Astrocyte (in vitro differentiated cells and primary cell): ENCODE data around the gene MORN4. TPM values are rescaled to one million over a fixed set of nuclear protein-coding genes. Genes with fewer than 3 reads are reported as not detected.

ENCODE experiments used
- DNase-seq: peaks from one replicate; pipeline ENCODE4 v3.0.0-alpha.2; 2010; ENCODE audit warnings: low read depth
- FAIRE-seq: peaks from 2 replicates; lab custom pipeline; 2011; peaks lifted over from hg19 to GRCh38; lab: Jason Lieb, UNC
- H2AFZ ChIP-seq: 2 replicates; pipeline ENCODE4 v1.6.0; 2012; ENCODE audit warnings: low read depth, low read length, inconsistent platforms
- H3K27ac ChIP-seq: 2 replicates; pipeline ENCODE4 v1.5.1; 2011; ENCODE audit warnings: low read depth, low read length, inconsistent platforms
- H3K27me3 ChIP-seq: 2 replicates; pipeline ENCODE4 v1.6.0; 2011; ENCODE audit warnings: low read length, inconsistent platforms; ENCODE audit not compliant: insufficient read depth
- H3K36me3 ChIP-seq: 2 replicates; pipeline ENCODE4 v1.5.1; 2011; ENCODE audit warnings: low read length, inconsistent platforms; ENCODE audit not compliant: insufficient read depth
- H3K4me1 ChIP-seq: 2 replicates; pipeline ENCODE4 v1.5.1; 2011; ENCODE audit warnings: low read length, inconsistent platforms; ENCODE audit not compliant: insufficient read depth
- H3K4me2 ChIP-seq: 2 replicates; pipeline ENCODE4 v1.6.0; 2012; ENCODE audit warnings: low read length, inconsistent platforms
- H3K4me3 ChIP-seq: 2 replicates; pipeline ENCODE4 v1.5.1; 2011; ENCODE audit warnings: low read depth, mild to moderate bottlenecking, low read length, inconsistent platforms; ENCODE audit not compliant: insufficient read depth
- H3K79me2 ChIP-seq: 2 replicates; pipeline ENCODE4 v1.6.0; 2012; ENCODE audit warnings: mild to moderate bottlenecking, low read length, inconsistent platforms; ENCODE audit not compliant: insufficient read depth
- H3K9ac ChIP-seq: 2 replicates; pipeline ENCODE4 v1.6.0; 2012; ENCODE audit warnings: mild to moderate bottlenecking, low read length, inconsistent platforms
- H3K9me3 ChIP-seq: 2 replicates; pipeline ENCODE4 v1.5.1; 2012; ENCODE audit warnings: low read depth, mild to moderate bottlenecking, low read length, inconsistent platforms; ENCODE audit not compliant: insufficient read depth
- H4K20me1 ChIP-seq: 2 replicates; pipeline ENCODE4 v1.6.0; 2012; ENCODE audit warnings: low read length, inconsistent platforms; ENCODE audit not compliant: insufficient read depth
- H3K27ac Mint-ChIP-seq: one replicate; pipeline ENCODE4 v1.8.0; 2021; ENCODE audit warnings: mild to moderate bottlenecking, mixed read lengths; ENCODE audit not compliant: unreplicated experiment
- H3K27me3 Mint-ChIP-seq: one replicate; pipeline ENCODE4 v1.8.0; 2021; ENCODE audit warnings: low read depth, mixed read lengths; ENCODE audit not compliant: unreplicated experiment
- H3K36me3 Mint-ChIP-seq: one replicate; pipeline ENCODE4 v1.8.0; 2021; ENCODE audit warnings: low read depth, mixed read lengths; ENCODE audit not compliant: unreplicated experiment
- H3K4me1 Mint-ChIP-seq: one replicate; pipeline ENCODE4 v1.8.0; 2021; ENCODE audit warnings: low read depth, mixed read lengths; ENCODE audit not compliant: unreplicated experiment
- H3K4me3 Mint-ChIP-seq: one replicate; pipeline ENCODE4 v1.8.0; 2021; ENCODE audit warnings: mild to moderate bottlenecking, moderate library complexity, mixed read lengths; ENCODE audit not compliant: unreplicated experiment
- H3K9me3 Mint-ChIP-seq: one replicate; pipeline ENCODE4 v1.8.0; 2021; ENCODE audit warnings: mild to moderate bottlenecking, mixed read lengths; ENCODE audit not compliant: unreplicated experiment
- CTCF ChIP-seq: IDR thresholded peaks from 2 replicates; pipeline ENCODE4 v1.5.1; 2011; ENCODE audit warnings: low read depth, mild to moderate bottlenecking, inconsistent platforms, low read length, moderate library complexity; ENCODE audit not compliant: insufficient read depth
- EZH2 ChIP-seq: IDR thresholded peaks from 2 replicates; pipeline ENCODE4 v1.6.1; 2012; ENCODE audit warnings: mild to moderate bottlenecking, low read length, inconsistent platforms; ENCODE audit not compliant: insufficient read depth
- total RNA-seq: library from RNA; stranded (reverse); gene quantifications from 2 replicates; pipeline ENCODE4 v1.2.1, GENCODE V29; 2021

MORN4 gene
- total RNA-seq, 1 donor from 2014 or later = 16.2 TPM

- H2AFZ ChIP-seq = no peak overlapping the region
- TF ChIP-seq EZH2 (no peak), CTCF (no peak)
- H3K4me1 Mint-ChIP-seq = peaks cover 4% of the 10 kb centered on the region
- no peak overlapping the region for H3K4me3 ChIP-seq
- no peak overlapping the region for H3K4me2 ChIP-seq
- no peak for FAIRE-seq
- peaks cover 8% of the 10 kb centered on the region for H4K20me1 ChIP-seq
- no peaks in the 10 kb centered on the region for H3K27me3 Mint-ChIP-seq
- no peak overlapping the region for H3K27ac ChIP-seq
- no peaks in the 10 kb centered on the region for H3K9me3 ChIP-seq
- H3K36me3 ChIP-seq = peaks cover 42% of the 10 kb centered on the region
- DNase-seq = no peak
- H3K4me3 Mint-ChIP-seq = no peak overlapping the region
- H3K27me3 ChIP-seq = no peaks in the 10 kb centered on the region
- peaks cover 3% of the 10 kb centered on the region for H3K4me1 ChIP-seq
- peaks cover 22% of the 10 kb centered on the region for H3K36me3 Mint-ChIP-seq
- peaks cover under 1% of the 10 kb centered on the region for H3K79me2 ChIP-seq
- no peak overlapping the region for H3K27ac Mint-ChIP-seq
- H3K9me3 Mint-ChIP-seq = no peaks in the 10 kb centered on the region
- H3K9ac ChIP-seq = no peak overlapping the region
These were observed 23.5 kb upstream of the MORN4 start for GRCh38 chr10:97656777-97657176.

- no peak overlapping the region for H2AFZ ChIP-seq
- H3K27ac Mint-ChIP-seq = peak overlapping the region; percentile 47
- no peak for FAIRE-seq
These were observed 18.5 kb upstream of the MORN4 start for GRCh38 chr10:97651773-97652172.

More at GRCh38 chr10:97651773-97652172, 18.5 kb upstream of the MORN4 start:
- peaks cover 18% of the 10 kb centered on the region for H3K36me3 Mint-ChIP-seq
- Histone ChIP-seq H3K27me3 (no peaks in the 10 kb centered on the region), H3K79me2 (peaks cover 30% of the 10 kb centered on the region), H3K4me1 (peaks cover 20% of the 10 kb centered on the region), H3K27ac (no peak overlapping the region), H3K36me3 (peaks cover 31% of the 10 kb centered on the region), H3K4me2 (no peak overlapping the region), H3K9me3 (no peaks in the 10 kb centered on the region), H3K9ac (no peak overlapping the region), H4K20me1 (peaks cover 2% of the 10 kb centered on the region), H3K4me3 (no peak overlapping the region)
- no peak overlapping the region for H3K4me3 Mint-ChIP-seq
- H3K27me3 Mint-ChIP-seq = no peaks in the 10 kb centered on the region
- TF ChIP-seq EZH2 = no peak
- no peak for TF ChIP-seq CTCF
- H3K9me3 Mint-ChIP-seq = no peaks in the 10 kb centered on the region
- H3K4me1 Mint-ChIP-seq = peaks cover 25% of the 10 kb centered on the region
- no peak for DNase-seq
